HepG2 (cell line): ENCODE measurements around the gene ZNF506. TPM values are rescaled to one million over a fixed set of nuclear protein-coding genes. Genes with fewer than 3 reads are reported as not detected.
A peak's percentile ranks its signal among the peaks of the same experiment; 100 is the strongest.

ENCODE experiments used
- ATAC-seq: fragments of 200-7000 bp; cut with Tn5 transposase; 3 replicates; pipeline ENCODE4 v1.9.1; 2020; ENCODE audit warnings: mild to moderate bottlenecking, moderate library complexity
- BruUV-seq: library from RNA; stranded (reverse); fragments of 400-500 nt; replicated peaks from 2 replicates; lab custom pipeline; 2021; lab: Mats Ljungman, UMichigan
- CTCF ChIA-PET: fragments of 300-600 bp; formaldehyde crosslinking; extraction: SDS; loops from one replicate; lab custom pipeline; 2021; ENCODE audit warnings: low total read pairs, inconsistent platforms, low intra/inter-chr PET ratio; lab: Yijun Ruan, JAX
- POLR2A ChIA-PET: fragments of 350-600 bp; sonication (Branson Sonifier 250); formaldehyde crosslinking; loops from one replicate; lab custom pipeline; 2020; ENCODE audit warnings: antibody characterized with exemption, inconsistent platforms; lab: Yijun Ruan, JAX
- DNase-seq: peaks from one replicate; pipeline ENCODE4 v3.0.0-alpha.2; 2015; ENCODE audit warnings: low spot score
- FAIRE-seq: peaks from 3 replicates; lab custom pipeline; 2011; peaks lifted over from hg19 to GRCh38; lab: Jason Lieb, UNC
- H2AFZ ChIP-seq: one replicate; pipeline ENCODE4 v1.6.1; 2011; ENCODE audit warnings: low read length, inconsistent platforms
- H3K27ac ChIP-seq: fragments of 300-600 bp; 3 replicates; pipeline ENCODE4 v1.8.0; 2011; ENCODE audit warnings: mixed run types, mild to moderate bottlenecking, mixed read lengths, low read length, inconsistent platforms; ENCODE audit not compliant: insufficient read depth; ENCODE audit errors: extremely low read length
- H3K27me3 ChIP-seq, 2 experiments: fragments of 200-600 bp in 1 of 2; 2 replicates in 1 of 2; 3 replicates in 1 of 2; pipeline versions ENCODE4 v1.6.0 to v1.8.0; 2011; ENCODE audit warnings: low read length in 2 of 2, mild to moderate bottlenecking in 2 of 2, moderate library complexity in 2 of 2, inconsistent platforms in 1 of 2; ENCODE audit not compliant: insufficient read depth in 2 of 2, control insufficient read depth in 1 of 2
- H3K36me3 ChIP-seq, 2 experiments: fragments of 200-600 bp in 1 of 2; replicated peaks in 1 of 2; 2 replicates in 1 of 2; 3 replicates in 1 of 2; pipeline versions ENCODE4 v1.5.1 to v1.8.0; 2011; ENCODE audit warnings: low read length in 2 of 2, inconsistent platforms in 1 of 2; ENCODE audit not compliant: insufficient read depth in 2 of 2, control insufficient read depth in 1 of 2
- H3K4me1 ChIP-seq: 2 replicates; pipeline ENCODE4 v1.5.1; 2012; ENCODE audit warnings: low read length, inconsistent platforms; ENCODE audit not compliant: insufficient read depth
- H3K4me2 ChIP-seq: 2 replicates; pipeline ENCODE4 v1.6.0; 2011; ENCODE audit warnings: low read depth, low read length, inconsistent platforms
- H3K4me3 ChIP-seq, 3 experiments: fragments of 200-600 bp in 1 of 3; sonication (generic), shearing (Covaris generic) in 1 of 3; replicated peaks in 1 of 3; 2 replicates each; pipeline ENCODE4 v1.5.1; 2011 to 2016; ENCODE audit warnings: low read length in 3 of 3, inconsistent platforms in 2 of 3, low read depth in 2 of 3, mild to moderate bottlenecking in 2 of 3, control low read depth in 1 of 3, mixed read lengths in 1 of 3; ENCODE audit not compliant: insufficient read depth in 1 of 3
- H3K79me2 ChIP-seq: one replicate; pipeline ENCODE4 v1.6.1; 2011; ENCODE audit warnings: low read length, inconsistent platforms; ENCODE audit not compliant: insufficient read depth
- H3K9ac ChIP-seq: 2 replicates; pipeline ENCODE4 v1.6.0; 2011; ENCODE audit warnings: mild to moderate bottlenecking, low read depth, low read length, inconsistent platforms; ENCODE audit not compliant: insufficient read depth
- H3K9me3 ChIP-seq: 2 replicates; pipeline ENCODE4 v1.5.1; 2012; ENCODE audit warnings: mild to moderate bottlenecking, low read length
- H4K20me1 ChIP-seq: 2 replicates; pipeline ENCODE4 v1.6.0; 2011; ENCODE audit warnings: inconsistent platforms, mild to moderate bottlenecking, low read length, moderate library complexity; ENCODE audit not compliant: insufficient read depth
- ARNT ChIP-seq: fragments of 450-650 bp; IDR thresholded peaks from 2 replicates; pipeline ENCODE4 v1.6.1; 2017
- FLYWCH1 ChIP-seq: sonication (generic); formaldehyde crosslinking; IDR thresholded peaks from 2 replicates; pipeline ENCODE4 v1.8.1; 2023; ENCODE audit warnings: mild to moderate bottlenecking, missing genetic modification reagents
- GFI1 ChIP-seq: sonication (generic); formaldehyde crosslinking; IDR thresholded peaks from 2 replicates; pipeline ENCODE4 v1.5.0; 2020; ENCODE audit warnings: missing genetic modification reagents, mild to moderate bottlenecking, borderline replicate concordance
- KLF15 ChIP-seq: sonication (generic); formaldehyde crosslinking; IDR thresholded peaks from 2 replicates; pipeline ENCODE4 v1.8.1; 2023; ENCODE audit warnings: borderline replicate concordance, mild to moderate bottlenecking, inconsistent platforms, missing genetic modification reagents, mixed read lengths
- MTA3 ChIP-seq: sonication (generic); formaldehyde crosslinking; IDR thresholded peaks from 2 replicates; pipeline ENCODE4 v1.4.0; 2020; ENCODE audit warnings: missing genetic modification reagents
- NFIB ChIP-seq: sonication (generic); formaldehyde crosslinking; IDR thresholded peaks from 2 replicates; pipeline ENCODE4 v1.9.0; 2021; ENCODE audit warnings: missing genetic modification reagents, mild to moderate bottlenecking, borderline replicate concordance
- PAWR ChIP-seq: sonication (generic); formaldehyde crosslinking; IDR thresholded peaks from 2 replicates; pipeline ENCODE4 v1.4.0; 2020; ENCODE audit warnings: missing genetic modification reagents, mild to moderate bottlenecking, borderline replicate concordance
- SP1 ChIP-seq, 2 experiments: fragments of 450-650 bp in 1 of 2; sonication (generic) in 1 of 2; formaldehyde crosslinking in 1 of 2; IDR thresholded peaks; 2 replicates each; pipeline versions ENCODE4 v1.4.0 to v1.6.1; 2016 to 2020; ENCODE audit warnings: missing genetic modification reagents in 1 of 2
- STAG1 ChIP-seq: sonication (generic); formaldehyde crosslinking; IDR thresholded peaks from 2 replicates; pipeline ENCODE4 v1.4.0; 2020; ENCODE audit warnings: missing genetic modification reagents
- TCF7 ChIP-seq: sonication (generic); IDR thresholded peaks from 2 replicates; pipeline ENCODE4 v1.6.1; 2016; ENCODE audit warnings: antibody characterized with exemption, low read depth
- THAP11 ChIP-seq: IDR thresholded peaks from 2 replicates; pipeline ENCODE4 v1.6.1; 2016; ENCODE audit warnings: missing biosample characterization, missing genetic modification reagents
- ZBTB1 ChIP-seq: sonication (generic); formaldehyde crosslinking; IDR thresholded peaks from 2 replicates; pipeline ENCODE4 v1.4.0; 2020; ENCODE audit warnings: missing genetic modification reagents, borderline replicate concordance
- ZBTB42 ChIP-seq: sonication (generic); formaldehyde crosslinking; IDR thresholded peaks from 2 replicates; pipeline ENCODE4 v1.5.0; 2020; ENCODE audit warnings: mild to moderate bottlenecking, missing genetic modification reagents
- ZMAT3 ChIP-seq: sonication (generic); formaldehyde crosslinking; conservative IDR thresholded peaks from 2 replicates; pipeline ENCODE4 v1.7.0; 2021; ENCODE audit warnings: missing genetic modification reagents
- ZNF274 ChIP-seq: sonication (generic); formaldehyde crosslinking; IDR thresholded peaks from 2 replicates; pipeline ENCODE4 v1.5.1; 2020; ENCODE audit warnings: mild to moderate bottlenecking, missing genetic modification reagents
- ZNF577 ChIP-seq: sonication (generic); formaldehyde crosslinking; IDR thresholded peaks from 2 replicates; pipeline ENCODE4 v1.4.0; 2020; ENCODE audit warnings: mild to moderate bottlenecking, low read depth, missing genetic modification reagents, borderline replicate concordance
- ZNF724P ChIP-seq: sonication (generic); formaldehyde crosslinking; IDR thresholded peaks from 2 replicates; pipeline ENCODE4 v1.8.0; 2022; ENCODE audit warnings: missing genetic modification reagents, borderline replicate concordance
- WGBS: methylation state at CpG from one replicate; pipeline ENCODE4 v1.1.6; 2017; ENCODE audit warnings: low lambda C conversion rate; 5-methylcytosine and 5-hydroxymethylcytosine counted together
- in situ Hi-C: cut with HindIII; loops from 2 replicates; pipeline ENCODE4 v1.10.0; 2017; ENCODE audit warnings: low pct_unique_long_range_greater_than_20kb; ENCODE audit not compliant: extremely low pct_ligation_motif_present
- intact Hi-C: fragments of 100-400 bp; cut with micrococcal nuclease; formaldehyde crosslinking; loops from one replicate; pipeline ENCODE4 v1.10.0; 2022; ENCODE audit not compliant: unreplicated experiment
- polyA plus RNA-seq, 8 experiments: library from polyadenylated mRNA; depleted of rRNA in 3 of 8; stranded (reverse) in 7 of 8; unstranded in 1 of 8; fragments of >200 nt; fragmentation: Illumina TruSeq in 4 of 8; extraction: Trizol in 4 of 8; gene quantifications; 2 replicates each; pipeline versions ENCODE4 v1.2.1 to v1.2.3, GENCODE V29; 2011 to 2016; ENCODE audit warnings: low read depth in 4 of 8, missing spikeins in 1 of 8, mixed read lengths in 1 of 8; ENCODE audit not compliant: insufficient read depth in 1 of 8
- total RNA-seq, 5 experiments: library from RNA; depleted of rRNA; stranded (reverse); fragments of >200 nt; fragmentation: Illumina TruSeq; extraction: Trizol; gene quantifications; 2 replicates each; pipeline ENCODE4 v1.2.3, GENCODE V29; 2016; ENCODE audit warnings: low read depth in 1 of 5
- TF ChIP-seq, protein P1 (sequence below): sonication (generic); formaldehyde crosslinking; IDR thresholded peaks from 2 replicates; pipeline ENCODE4 v1.5.0; 2020; ENCODE audit warnings: mild to moderate bottlenecking, missing genetic modification reagents, moderate library complexity
- TF ChIP-seq, protein P2 (sequence below): sonication (generic); formaldehyde crosslinking; conservative IDR thresholded peaks from 2 replicates; pipeline ENCODE4 v1.8.1; 2023; ENCODE audit warnings: missing genetic modification reagents

The ZNF506 gene
- total and polyA plus RNA-seq, 2 of the 13 experiments (the other 11 are each of a cell fraction or from before 2014, with no cell fraction given), result not detected

DNA sequence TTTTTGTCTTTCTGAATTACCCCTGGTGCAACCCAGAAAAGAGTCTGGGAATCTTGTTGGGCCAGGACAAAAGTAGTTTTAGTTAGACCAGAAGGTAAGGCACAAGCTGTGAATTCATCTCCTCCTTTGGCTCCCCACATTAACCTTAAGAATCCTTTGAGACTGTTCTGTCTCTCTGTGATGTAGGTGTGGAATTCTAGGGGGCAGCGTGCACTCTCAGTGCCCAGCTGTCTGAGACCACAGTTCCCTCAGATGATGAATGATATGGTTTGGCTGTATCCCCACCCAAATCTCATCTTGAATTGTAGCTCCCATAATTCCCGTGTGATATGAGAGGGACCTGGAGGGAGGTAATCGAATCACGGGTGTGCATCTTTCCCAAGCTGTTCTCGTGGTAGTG is 43.9 kb downstream of the ZNF506 start:
- Histone ChIP-seq H3K9me3 (no peaks in the 10 kb centered on the region), H3K27ac (no peak overlapping the region), H3K27me3 (no peaks in the 10 kb centered on the region; a peak in 1 of 5 replicates), H3K9ac (peak overlapping the region; percentile 81; the same call in 1 of the 2 replicates), H3K4me1 (peaks cover 30% of the 10 kb centered on the region), H2AFZ (no peak overlapping the region), H3K4me3 (peak overlapping the region; percentile 79 to 99 (median 82); a peak in 5 of 6 replicates), H4K20me1 (no peaks in the 10 kb centered on the region), H3K4me2 (peak overlapping the region; percentile 87)
- POLR2A ChIA-PET, result interaction anchor here (0.8 to 3.8 kb wide), 2 partner anchors 88 to 109 kb away, joined by 3 to 35 read pairs; partner anchors contain the start of genes ZNF101 and ZNF253
- CTCF ChIA-PET, result no interaction called here
- 93% methylated on average over 5 of the region's 5 CpGs for WGBS
- ATAC-seq (no peak), FAIRE-seq (no peak), DNase-seq (no peak)
- intact Hi-C loops, result loop anchor here (2.0 to 5.0 kb wide), 2 partner anchors 90 to 109 kb away; partner anchors contain the start of genes ZNF101 and ZNF253
- no TSS peak for BruUV-seq
- TF ChIP-seq ZNF724P (CRISPR knock-in tag) (no peak), GFI1 (no peak), ARNT (no peak), ZBTB1 (no peak), PAWR (CRISPR knock-in tag) (no peak), KLF15 (CRISPR knock-in tag) (no peak), ZNF577 (CRISPR knock-in tag) (no peak), SP1 (IDR thresholded peaks at IDR 0.05) (no peak), SP1 (CRISPR knock-in tag; IDR thresholded peaks at IDR 0.05) (no peak), ZNF274 (CRISPR knock-in tag) (no peak), NFIB (no peak), STAG1 (CRISPR knock-in tag) (0 out of 2 replicates have a peak, but pooled peaks have one; percentile 19), ZMAT3 (CRISPR knock-in tag) (no peak), TCF7 (no peak), ZBTB42 (CRISPR knock-in tag) (no peak), MTA3 (CRISPR knock-in tag) (no peak), THAP11 (0 out of 2 replicates have a peak, but pooled peaks have one; percentile 19), FLYWCH1 (CRISPR knock-in tag) (no peak)
- TF ChIP-seq, protein P1, sequence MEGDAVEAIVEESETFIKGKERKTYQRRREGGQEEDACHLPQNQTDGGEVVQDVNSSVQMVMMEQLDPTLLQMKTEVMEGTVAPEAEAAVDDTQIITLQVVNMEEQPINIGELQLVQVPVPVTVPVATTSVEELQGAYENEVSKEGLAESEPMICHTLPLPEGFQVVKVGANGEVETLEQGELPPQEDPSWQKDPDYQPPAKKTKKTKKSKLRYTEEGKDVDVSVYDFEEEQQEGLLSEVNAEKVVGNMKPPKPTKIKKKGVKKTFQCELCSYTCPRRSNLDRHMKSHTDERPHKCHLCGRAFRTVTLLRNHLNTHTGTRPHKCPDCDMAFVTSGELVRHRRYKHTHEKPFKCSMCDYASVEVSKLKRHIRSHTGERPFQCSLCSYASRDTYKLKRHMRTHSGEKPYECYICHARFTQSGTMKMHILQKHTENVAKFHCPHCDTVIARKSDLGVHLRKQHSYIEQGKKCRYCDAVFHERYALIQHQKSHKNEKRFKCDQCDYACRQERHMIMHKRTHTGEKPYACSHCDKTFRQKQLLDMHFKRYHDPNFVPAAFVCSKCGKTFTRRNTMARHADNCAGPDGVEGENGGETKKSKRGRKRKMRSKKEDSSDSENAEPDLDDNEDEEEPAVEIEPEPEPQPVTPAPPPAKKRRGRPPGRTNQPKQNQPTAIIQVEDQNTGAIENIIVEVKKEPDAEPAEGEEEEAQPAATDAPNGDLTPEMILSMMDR (CRISPR knock-in tag), result peak; percentile 41
- TF ChIP-seq, protein P2, sequence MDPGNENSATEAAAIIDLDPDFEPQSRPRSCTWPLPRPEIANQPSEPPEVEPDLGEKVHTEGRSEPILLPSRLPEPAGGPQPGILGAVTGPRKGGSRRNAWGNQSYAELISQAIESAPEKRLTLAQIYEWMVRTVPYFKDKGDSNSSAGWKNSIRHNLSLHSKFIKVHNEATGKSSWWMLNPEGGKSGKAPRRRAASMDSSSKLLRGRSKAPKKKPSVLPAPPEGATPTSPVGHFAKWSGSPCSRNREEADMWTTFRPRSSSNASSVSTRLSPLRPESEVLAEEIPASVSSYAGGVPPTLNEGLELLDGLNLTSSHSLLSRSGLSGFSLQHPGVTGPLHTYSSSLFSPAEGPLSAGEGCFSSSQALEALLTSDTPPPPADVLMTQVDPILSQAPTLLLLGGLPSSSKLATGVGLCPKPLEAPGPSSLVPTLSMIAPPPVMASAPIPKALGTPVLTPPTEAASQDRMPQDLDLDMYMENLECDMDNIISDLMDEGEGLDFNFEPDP (CRISPR knock-in tag), result no peak
- TF ChIP-seq, all 625 proteins: peak for 3
- peaks cover 11% of the 10 kb centered on the region for H3K79me2 ChIP-seq
- in situ Hi-C loops, result no loop called here
- H3K36me3 ChIP-seq, result 0 out of 5 replicates have a peak, but pooled peaks cover 0 to 2% of the 10 kb centered on the region in 2 experiments
